ENCODE data around the gene PDGFD.
"Not testable (repeated sequence)": the region's sequence is repeated elsewhere in the genome, so short reads cannot be mapped to it uniquely, and the experiment has no call there.

PDGFD gene

GRCh38 chr11:104055596-104055995 is 108.4 kb downstream of the PDGFD start:
- no peak for TF ChIP-seq CTCF (IDR thresholded peaks at IDR 0.05; ENCODE audit: low read depth, low read length)
- no peak for DNase-seq (ENCODE audit: low read depth in 2 of 2)
- H3K4me3 ChIP-seq (replicated peaks in 1 of 2; ENCODE audit: low read depth in 2 of 2, low read length in 2 of 2): no peak overlapping the region

- TF ChIP-seq CTCF (IDR thresholded peaks at IDR 0.05; ENCODE audit: low read depth, low read length): no peak
- no peak for DNase-seq (ENCODE audit: low read depth in 2 of 2)
- no peak overlapping the region for H3K4me3 ChIP-seq (replicated peaks in 1 of 2; ENCODE audit: low read depth in 2 of 2, low read length in 2 of 2)
Measured at GRCh38 chr11:104054911-104055529, 108.9 kb downstream of the PDGFD start.

- H3K4me3 ChIP-seq (replicated peaks in 1 of 2; ENCODE audit: low read depth in 2 of 2, low read length in 2 of 2): no peak overlapping the region
- peak in 1 of 2 donors; percentile 20 for DNase-seq (ENCODE audit: low read depth in 2 of 2)
- no peak for TF ChIP-seq CTCF (IDR thresholded peaks at IDR 0.05; ENCODE audit: low read depth, low read length)
Measured at GRCh38 chr11:104053743-104054478, 110.0 kb downstream of the PDGFD start.

GRCh38 chr11:104051778-104052177 is 112.2 kb downstream of the PDGFD start:
- DNase-seq (ENCODE audit: low read depth in 2 of 2): peak in 1 of 2 donors; percentile 64
- no peak for TF ChIP-seq CTCF (IDR thresholded peaks at IDR 0.05; ENCODE audit: low read depth, low read length)
- no peak overlapping the region for H3K4me3 ChIP-seq (replicated peaks in 1 of 2; ENCODE audit: low read depth in 2 of 2, low read length in 2 of 2)

GRCh38 chr11:104049116-104049515 is 114.8 kb downstream of the PDGFD start:
- no peak overlapping the region for H3K4me3 ChIP-seq (replicated peaks in 1 of 2; ENCODE audit: low read depth in 2 of 2, low read length in 2 of 2)
- no peak for DNase-seq (ENCODE audit: low read depth in 2 of 2)
- no peak for TF ChIP-seq CTCF (IDR thresholded peaks at IDR 0.05; ENCODE audit: low read depth, low read length)

GRCh38 chr11:104046858-104047257 is 117.1 kb downstream of the PDGFD start:
- not testable (repeated sequence) for H3K4me3 ChIP-seq (replicated peaks in 1 of 2; ENCODE audit: low read depth in 2 of 2, low read length in 2 of 2)

GRCh38 chr11:104046331-104046730 is 117.6 kb downstream of the PDGFD start:
- no peak for DNase-seq (ENCODE audit: low read depth in 2 of 2)
- no peak overlapping the region for H3K4me3 ChIP-seq (replicated peaks in 1 of 2; ENCODE audit: low read depth in 2 of 2, low read length in 2 of 2)
- no peak for TF ChIP-seq CTCF (IDR thresholded peaks at IDR 0.05; ENCODE audit: low read depth, low read length)

More at GRCh38 chr11:104046858-104047257, 117.1 kb downstream of the PDGFD start:
- not testable (repeated sequence) for DNase-seq (ENCODE audit: low read depth in 2 of 2)

Data from cardiac fibroblast (primary cell).